Hematopoietic multipotent progenitor cell (in vitro differentiated cells): Measurements from ENCODE around the gene DPP8. TPM values are rescaled to one million over a fixed set of nuclear protein-coding genes. Genes with fewer than 3 reads are reported as not detected.

ENCODE experiments used
- DNase-seq, 3 donors: peaks; one replicate each; pipeline ENCODE4 v3.0.0-alpha.2; 2011 to 2015; ENCODE audit warnings: low read depth in 2 of 3, low spot score in 2 of 3
- total RNA-seq: library from RNA; depleted of rRNA; stranded (reverse); fragments of >200 nt; gene quantifications from one replicate; pipeline ENCODE4 v1.2.3, GENCODE V29; 2012

DPP8 gene
- total RNA-seq, 1 donor = 19.9 TPM

DNA sequence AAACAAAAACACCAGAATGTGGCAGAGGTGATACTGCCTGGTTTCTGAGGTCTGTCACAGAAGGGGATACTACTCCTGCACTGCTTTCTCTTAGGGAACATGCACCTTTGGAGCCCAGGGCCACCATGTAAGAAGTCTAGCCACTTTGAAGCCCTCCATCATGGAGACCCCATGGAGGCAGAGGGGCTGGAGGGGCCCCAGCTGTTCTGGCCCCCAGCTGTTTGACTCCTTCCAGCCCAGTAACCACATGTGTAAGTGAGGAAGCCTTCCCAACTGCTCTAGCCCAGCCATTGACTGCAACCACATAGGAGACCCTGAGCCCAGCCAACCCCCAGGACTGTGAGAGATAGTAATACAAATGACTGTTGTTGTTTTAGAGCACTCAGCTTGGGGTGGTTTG lies 85.8 kb downstream of the DPP8 start:
- no peak for DNase-seq

DNA sequence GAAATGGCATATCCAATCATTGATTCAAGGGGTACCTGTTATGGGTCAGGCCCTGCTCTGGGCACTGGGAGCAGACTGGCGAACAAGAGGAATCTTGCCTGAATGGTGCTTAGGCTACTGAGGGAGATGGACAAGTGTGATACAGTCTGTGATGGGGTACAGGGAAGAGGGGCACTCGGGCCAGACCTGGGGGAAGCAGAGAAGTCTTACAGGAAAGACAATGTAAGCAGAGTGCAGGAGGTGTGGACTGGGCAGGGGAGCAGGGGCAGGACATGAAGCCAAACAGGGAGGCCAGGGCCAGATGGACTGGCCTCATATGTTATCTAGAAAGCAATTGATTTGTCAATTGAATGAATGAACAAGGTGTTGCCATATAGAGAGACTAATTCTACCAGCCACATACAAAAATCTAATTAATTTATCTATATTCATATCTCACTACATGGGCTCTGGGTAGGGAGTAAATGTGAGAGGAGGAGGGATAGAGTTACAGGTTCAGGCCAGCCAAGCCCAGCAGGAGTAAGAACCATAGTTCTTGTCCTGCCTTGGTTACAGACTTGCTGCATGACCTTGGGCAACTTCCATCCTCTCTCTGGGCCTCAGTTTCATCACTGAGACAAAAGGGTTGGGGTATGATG lies 91.2 kb downstream of the DPP8 start:
- DNase-seq = no peak

DNA sequence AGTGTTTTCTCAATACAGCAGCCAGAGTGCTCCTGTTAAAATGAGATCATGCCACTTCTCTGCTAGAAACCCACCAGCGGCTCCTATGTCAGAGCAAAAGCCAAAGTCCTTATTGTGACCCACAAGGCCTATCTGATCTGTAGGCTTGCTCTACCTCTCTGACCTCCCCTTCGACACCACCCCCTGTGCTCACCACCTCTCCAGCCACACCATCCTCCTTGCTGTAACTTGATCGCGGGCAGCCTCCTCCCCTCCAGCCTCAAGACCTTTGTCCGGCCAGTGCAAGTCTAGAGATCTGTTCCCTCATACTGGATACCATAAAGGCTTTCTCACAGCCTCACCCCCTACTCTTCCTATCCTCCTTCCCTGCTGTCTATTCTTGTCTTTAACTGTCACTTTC lies 92.8 kb downstream of the DPP8 start:
- no peak for DNase-seq

DNA sequence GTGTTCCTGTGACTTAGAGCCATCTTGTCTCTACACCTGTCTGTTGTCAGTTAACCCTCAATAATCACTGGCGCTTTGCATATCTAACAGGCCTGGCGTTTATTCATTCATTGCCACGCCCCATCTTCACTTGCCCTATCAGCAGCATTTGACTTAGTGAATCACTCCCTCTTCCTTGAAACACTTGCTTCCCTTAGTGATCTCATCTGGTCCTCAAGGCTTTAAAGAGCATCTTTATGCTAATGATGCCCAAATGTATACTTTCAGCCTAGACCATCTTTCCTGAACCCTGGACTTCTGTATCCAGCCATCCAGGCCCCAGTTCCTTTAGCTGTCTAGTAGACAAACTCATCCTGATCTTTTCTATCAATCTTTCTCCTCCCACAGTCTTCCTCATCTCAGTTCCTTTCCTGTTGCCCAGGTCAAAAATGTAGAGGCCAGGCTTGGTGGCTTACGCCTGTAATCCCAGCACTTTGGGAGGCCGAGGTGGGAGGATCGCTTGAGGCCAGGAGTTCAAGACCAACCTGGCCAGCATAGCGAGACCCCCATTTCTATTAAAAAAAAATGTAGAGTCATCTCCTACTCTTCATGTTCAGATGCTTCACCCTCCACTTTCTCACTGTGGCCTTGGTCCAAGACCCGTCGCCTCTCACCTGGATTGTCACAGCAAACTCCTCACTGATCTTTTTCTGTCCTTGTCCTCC lies 93.4 kb downstream of the DPP8 start:
- no peak for DNase-seq

DNA sequence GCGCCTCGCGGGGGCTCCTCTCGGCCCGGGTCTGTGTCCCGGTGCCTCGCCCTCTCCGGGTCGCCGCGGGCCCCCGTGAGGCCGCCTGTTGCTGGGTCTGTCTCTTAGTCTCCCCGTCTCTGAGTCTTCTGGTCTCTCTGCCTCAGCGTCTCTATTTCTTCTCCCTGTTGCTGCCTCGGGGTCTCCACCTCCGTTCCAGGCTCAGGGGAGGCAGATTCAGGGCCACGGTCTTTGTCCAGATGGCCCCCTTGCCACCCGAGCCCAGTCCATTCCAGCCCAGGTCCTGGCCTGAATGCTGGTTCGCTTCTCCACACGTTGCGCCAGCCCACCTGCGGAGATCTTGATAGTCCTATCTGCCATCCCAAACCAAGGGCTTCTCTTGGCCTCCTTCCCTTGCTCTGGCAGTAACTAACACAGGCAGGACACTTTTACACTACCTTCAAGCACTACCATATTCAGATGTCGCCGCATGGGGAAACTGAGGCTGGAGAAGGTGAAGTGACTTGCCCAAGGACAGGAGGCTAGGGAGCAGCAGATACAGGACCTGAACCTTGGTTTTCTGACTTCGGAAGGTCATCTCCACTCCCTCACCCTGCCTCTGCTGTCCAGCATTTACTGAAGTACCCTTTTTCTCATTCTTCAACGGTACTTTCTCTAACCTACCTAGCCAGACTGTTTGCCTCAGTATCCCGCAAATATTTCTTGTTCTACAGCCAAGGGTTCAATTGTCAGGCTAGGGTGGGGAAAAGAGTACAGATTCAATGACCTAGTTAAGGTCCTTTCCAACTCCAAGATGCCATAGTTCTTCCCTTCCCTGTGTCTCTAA lies 94.1 kb downstream of the DPP8 start:
- DNase-seq = no peak

DNA sequence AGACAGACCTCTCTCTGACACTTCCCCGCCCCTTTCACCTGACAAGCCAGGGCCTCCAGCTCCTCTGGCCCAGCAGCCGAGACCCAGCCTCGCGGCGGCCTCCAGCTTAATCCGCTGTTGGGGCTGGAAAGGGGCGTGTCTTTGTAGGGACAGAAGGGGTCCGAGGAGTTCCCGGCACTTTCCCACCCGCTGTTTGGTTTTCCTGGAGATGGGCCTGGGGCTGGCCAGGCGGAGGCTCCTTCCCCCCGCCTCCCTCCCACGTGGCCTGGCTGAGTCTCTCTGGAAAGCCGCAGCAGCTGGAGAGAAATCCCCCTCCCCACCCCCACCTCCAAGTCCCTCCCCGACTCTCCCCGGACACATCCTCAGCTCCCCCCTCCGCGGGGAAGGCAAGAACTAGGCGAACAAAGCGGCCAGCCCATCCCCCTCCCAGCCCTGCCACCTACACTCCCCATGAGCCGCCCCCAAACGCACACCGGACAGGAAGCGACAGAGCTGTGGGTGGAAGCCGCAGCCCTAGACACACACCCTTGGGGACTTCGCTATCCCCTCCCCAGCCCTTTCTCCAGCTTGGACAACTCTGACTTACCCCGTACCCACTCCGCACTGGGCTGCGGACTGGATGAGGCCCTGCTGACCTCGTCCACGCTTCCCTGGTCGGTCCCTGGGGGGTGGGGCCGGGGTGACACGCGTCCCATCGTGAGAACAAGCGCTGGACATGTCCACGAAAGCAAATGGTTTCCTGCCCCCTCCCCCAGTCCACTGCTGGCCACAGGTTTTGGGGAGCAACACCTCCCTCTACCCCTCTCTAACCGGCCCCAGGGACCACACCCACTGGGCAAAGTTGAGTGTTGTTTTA lies 95.9 kb downstream of the DPP8 start:
- peak in 1 of 3 donors; percentile 26 for DNase-seq

DNA sequence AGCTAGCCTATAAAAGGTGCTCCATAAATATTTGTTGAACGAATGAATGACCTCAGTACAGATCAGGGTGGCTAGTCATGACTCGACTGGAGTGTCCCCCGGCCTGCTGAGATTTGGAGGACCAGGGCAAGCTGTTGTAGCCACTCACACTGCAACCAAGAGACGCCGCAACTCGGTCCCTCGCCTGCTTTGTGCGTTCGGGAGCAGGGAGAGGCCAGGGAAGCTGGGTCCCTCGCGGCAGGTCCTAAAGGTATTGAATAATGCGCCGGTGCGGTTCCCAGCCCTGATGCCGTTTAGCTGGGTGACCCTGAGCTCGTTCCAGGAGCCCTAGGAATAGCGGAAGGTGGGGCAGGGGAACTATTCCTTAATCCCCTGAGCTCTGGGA lies 96.5 kb downstream of the DPP8 start:
- DNase-seq = no peak

DNA sequence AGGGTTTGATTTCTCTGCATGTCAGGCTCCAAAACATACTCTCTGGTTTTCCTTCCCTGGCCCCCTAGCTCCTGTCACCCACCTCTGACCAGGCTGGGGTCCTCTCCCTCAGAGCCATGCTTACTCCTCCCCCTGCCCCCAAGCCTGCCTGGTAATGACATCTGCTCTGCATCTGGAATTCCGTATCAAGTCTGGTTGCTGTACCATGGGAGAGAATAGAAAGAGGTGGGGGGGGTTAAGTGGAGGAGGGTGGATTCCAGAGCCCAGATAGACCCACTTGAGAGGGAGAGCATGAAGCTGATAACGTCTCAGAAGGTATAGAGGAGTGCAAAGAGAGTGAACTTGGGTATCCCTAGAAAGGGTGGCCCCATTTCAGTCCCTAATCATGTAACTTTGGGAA lies 98.9 kb downstream of the DPP8 start:
- DNase-seq = no peak

DNA sequence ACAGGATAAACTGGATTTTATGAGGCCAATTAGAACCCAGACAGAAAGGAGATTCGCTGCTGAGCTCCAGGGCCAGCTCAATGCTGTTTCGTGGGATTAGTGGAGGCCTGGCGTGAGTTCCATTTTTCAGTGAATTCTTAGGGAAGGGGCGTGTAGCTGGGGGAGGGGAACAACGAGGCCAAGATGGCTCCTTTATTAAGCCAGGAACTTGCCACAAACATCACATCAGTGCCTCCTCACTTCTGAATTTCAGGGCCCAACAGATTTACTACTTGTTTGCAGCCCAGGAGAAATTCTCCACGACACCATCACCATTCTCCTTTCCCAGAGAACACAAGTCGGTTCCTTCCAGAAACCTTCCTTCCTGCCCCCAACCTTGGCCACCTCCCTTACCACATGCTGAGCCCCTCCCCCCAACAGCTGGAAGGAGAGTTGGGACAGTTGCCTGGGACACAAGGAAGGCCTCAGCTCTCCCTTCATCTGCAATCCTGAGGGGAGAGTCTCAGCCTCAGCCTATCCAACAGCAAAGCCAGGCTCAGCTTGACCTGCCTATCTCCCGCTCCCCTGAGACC lies 100.6 kb downstream of the DPP8 start:
- DNase-seq = no peak

DNA sequence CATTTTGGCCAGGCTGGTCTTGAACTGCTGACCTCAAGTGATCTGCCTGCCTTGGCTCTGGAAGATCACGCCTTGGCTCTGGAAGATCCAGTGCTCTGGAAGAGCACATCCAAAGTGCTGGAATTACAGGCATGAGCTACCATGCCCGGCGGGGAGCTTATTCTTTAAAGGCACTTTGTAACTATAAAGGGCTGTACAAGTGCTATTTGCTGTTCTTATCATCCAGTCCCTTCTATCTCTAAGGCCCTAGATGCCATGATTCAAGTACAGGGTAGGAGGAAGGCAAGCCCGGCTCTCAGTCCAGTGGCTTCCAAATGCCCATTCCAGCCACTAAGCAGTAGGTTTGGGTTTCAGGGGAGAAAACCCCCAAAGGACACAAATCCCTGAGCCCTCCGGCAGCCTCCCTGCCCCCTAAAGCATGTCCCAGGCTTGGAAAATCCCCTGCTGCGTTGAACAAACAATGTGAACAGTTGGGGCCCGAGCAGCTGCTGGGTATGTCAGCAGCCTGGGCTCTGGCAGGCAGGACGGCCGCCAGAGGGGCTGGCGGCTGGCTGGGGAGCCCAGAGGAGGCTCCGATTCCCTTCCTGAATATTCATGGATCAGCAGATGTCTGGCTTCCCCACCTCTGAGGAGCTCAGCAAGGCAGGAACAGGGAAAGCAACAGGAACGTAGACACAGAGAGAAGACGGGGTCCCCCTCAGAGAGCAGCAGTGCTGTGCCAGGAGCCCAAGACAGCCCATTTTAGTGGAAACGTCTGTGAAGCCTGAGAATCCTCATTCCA lies 102.5 kb downstream of the DPP8 start:
- DNase-seq = no peak

DNA sequence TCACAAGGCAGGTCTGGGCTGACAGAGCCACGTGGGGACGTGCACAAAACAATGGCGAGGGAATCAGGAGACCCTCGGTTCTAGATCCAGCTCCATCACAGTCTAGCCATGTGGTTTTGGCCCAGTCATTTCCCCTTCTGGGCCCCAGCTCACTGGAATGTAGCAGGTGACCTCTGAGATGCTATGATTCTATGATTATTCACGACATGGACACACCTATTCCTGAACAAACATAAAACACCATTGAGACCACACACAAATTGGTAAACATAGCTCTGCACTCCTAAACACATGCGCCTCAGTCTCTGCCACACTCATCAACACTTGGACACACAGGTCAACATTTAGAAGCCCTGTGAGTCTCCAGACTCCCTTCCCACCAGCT lies 103.7 kb downstream of the DPP8 start:
- no peak for DNase-seq

DNA sequence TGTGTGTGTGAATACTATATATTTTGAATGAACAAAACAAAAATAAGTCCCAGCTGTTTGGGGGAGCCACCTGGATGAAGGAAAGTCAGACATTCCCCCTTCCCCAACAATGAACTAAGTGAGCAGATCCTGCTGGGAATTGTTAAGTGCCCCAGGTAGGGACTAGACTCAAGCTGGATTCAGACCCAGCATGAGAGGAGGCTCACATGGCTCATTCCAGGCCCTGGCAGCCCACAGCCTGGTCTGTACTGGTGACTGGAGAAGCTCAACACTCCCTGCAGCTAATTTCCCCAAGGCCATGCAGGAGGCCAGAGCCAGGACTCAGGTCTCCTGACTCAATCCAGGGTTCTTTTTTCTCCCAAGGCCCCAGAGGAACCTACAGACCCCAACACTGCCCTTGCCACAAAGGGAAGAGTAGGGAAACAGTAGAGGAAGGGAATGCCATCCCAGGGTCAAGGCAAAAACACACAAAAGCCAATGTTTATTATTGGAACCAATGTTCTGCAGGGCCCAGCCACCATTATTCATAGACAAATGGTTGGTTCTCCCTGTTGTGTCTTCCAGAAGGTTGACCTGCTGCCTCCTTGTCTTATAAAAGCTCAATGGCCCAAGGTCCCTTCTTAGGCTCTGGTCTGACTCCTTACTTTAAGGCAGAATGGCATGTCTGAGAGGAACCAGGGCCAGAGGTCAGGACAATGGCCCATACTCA lies 104.3 kb downstream of the DPP8 start:
- DNase-seq = no peak

DNA sequence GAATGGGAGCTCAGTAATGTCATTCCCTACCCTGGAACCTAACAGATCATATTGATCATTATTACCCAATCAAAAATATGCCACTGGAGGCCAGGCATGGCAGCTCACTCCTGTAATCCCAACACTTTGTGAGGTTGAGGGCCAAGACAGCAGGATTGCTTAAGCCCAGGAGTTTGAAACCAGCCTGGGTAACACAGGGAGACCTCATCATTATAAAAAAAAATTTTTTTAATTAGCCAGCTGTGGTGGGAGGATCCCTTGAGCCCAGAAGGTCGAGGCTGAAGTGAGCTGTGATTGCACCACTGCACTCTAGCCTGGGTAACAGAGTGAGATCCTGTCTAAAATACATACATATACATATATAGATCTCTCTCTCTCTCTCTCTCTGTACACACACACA lies 104.9 kb downstream of the DPP8 start:
- no peak for DNase-seq

DNA sequence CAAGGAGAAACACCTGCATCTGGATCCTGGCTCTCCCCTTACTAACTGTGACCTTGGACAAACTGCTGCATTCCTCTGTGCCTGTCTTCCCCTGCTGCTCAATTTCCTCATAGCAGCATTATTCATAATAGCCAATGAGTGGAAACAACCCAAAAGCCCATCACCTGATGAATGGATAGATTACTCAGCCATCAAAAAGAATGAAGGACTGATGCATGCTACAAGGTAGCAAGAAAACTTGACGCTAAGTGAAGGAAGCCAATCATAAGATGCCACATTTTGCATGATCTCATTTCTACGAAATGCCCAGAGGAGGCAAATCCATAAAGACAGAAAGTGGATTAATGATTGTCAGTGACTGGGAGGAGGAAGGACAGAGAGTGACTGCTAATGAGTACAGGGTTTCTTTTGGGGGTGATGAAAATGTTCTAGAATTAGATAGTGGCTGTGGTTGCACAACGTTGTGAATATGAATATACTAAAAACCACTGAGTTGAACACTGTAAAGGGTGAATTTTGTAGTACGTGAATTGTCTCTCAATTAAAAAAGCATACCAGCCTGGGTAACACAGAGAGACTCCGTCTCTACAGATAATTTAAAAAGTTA lies 105.9 kb downstream of the DPP8 start:
- no peak for DNase-seq

DNA sequence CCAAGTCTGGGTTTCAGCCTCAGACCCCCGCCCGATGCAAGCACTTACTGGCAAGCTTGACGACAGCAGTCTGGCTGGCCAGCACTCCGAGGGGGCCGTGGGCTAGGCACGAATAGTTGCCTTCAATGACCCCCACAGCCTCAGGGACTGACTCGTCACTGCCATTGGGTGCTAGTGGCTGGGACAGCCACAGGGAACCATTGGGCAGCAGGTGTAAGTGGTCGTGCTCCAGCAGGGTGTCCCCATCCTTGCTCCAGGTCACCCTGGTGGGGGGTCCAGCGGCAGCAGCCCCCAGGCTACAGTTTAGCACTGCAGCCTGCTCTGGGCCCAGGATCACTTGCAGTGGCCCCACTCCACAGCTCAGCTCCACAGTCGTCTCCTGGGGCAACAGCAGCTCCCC lies 106.5 kb downstream of the DPP8 start:
- no peak for DNase-seq

DNA sequence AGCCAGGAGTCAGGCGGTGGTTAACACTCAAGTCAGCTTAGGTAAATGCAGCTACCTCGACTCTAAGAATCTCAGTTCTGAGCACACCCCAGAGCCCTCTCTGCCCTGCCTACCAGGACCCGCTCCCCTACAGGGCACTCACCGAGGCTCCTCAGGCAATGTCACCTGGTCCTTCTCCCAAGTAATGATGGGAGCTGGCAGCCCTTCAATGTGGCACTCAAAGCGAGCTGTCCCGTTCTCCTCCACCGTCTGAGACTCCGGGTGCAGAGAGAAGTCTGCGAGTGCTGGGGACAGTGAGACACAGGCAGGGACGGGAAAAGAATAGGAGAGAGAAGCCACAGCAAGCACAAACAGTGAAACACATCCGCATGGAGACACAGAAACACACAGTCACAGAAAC lies 107.5 kb downstream of the DPP8 start:
- DNase-seq = no peak

DNA sequence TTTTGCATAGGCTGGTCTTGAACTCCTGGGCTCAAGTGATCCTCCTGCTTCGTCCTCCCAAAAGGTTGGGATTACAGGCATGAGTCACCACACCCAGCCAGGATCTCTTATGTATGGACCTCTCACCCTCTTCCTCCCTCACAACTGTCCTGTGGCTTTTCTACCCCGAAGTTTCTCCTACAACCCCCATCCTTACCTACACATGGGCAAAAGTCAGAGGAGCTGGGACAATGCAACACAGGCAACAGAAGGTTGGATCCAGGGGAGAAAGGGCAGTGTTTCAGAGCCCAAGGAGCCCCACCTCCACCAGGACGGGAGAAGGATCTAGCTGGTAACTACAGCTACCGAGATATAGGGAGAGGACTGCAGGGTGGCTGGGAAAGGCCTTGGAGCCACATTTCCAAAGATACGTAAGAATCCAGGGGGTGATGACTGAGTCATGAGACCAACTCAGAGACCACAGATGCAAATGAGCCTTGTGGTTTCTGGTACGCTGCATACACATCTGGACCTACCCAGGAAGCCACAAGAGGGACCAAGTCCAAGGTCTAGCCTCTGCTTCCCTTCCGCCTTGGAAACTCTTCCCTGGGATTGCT lies 108.4 kb downstream of the DPP8 start:
- DNase-seq = peak in 2 of 3 donors; percentile 42 to 51

DNA sequence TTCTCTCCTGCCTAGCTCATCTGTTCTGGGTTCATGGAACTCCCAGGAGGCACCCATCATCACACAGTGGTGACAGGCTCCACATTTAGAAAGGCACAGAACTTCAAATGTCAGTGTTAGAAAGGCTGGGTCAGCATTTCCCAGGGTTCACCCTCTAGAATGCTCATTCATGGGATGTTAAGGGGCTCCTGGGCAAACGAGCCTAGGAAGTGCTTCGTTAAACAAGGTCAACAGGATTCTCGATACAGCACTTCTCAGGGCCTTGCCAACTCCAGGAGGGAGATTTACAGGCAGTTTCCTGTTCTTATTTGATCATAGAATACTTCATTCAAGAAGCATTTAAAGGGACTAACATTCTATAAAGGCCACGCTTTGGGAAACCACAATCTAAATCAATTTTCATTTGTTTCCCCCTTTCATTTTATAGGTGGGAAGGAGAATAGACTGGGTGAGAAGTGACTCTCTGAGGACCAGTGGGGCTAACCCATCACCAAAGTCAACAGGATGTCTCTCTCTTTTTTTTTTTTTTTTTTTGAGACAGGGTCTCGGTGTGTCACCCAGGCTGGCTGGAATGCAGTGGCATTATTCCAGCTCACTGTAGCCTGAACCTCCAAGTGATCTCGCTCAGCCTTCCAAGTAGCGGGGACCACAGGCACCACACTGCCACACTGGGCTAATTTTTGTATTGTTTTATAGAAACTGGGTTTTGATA lies 109.0 kb downstream of the DPP8 start:
- no peak for DNase-seq
